Fibroblast of peridontal ligament (primary cell): ENCODE results near the gene SLAMF9.

Source experiments
- DNase-seq: peaks from one replicate; pipeline ENCODE4 v3.0.0-alpha.2; 2010; ENCODE audit errors: extremely low read depth

SLAMF9 gene

DNA sequence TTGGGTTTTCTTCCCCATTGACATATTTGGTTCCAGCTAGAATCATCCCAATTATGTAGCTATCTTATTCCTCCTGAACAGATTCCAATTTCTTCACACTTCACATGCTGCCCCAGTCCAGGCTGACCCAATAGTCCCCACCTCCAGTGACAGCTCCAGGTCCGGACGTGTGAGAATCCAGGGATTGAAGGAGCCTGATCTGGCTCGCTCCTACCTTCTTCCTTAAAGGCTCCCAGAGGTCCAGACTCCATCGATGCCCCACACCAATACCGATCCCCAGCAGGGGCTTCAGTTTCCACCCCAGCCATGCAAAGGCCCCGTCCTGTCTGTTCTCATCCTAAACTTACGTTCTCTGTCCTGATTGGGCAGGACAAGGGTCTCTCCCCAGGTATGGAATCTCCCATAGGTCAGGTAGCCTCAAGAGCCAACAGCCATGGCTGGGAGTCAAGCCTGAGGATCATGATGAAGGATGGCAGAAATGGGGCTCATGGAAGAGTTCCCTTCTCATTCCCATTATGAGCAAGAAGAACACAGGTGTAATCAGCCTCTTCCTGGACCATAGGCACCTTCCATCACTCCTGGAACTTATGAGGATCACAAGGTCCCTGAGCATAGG is 20.4 kb upstream of the SLAMF9 start:
- no peak for DNase-seq

DNA sequence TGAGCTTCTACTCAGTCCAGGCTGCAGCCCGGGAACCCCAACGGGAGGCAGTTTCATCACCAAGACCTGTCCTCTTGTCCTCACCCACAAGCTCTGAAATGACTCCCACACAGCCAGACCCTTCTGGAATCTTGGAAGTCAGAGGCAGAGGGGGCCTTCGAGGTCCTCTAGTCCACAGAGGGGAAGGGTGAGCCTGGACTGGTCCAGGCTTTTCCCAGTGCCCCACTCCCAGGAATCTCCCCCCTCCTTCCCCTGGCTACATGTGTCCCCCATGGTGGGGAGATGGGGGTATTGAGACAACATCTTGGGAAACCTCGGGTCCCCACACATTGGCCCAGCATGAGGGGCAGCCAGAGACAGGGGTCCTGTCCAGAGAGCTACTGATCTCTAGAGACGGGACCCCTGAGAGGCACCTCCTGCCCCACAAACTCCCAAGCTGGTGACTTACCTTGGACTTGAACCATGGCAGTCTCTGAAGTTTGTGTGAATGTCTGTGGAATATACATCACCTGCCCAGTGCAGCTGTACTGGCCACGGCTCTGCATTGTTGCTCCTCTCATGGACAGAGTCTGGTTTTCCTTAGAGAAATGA is 19.4 kb upstream of the SLAMF9 start:
- no peak for DNase-seq

DNA sequence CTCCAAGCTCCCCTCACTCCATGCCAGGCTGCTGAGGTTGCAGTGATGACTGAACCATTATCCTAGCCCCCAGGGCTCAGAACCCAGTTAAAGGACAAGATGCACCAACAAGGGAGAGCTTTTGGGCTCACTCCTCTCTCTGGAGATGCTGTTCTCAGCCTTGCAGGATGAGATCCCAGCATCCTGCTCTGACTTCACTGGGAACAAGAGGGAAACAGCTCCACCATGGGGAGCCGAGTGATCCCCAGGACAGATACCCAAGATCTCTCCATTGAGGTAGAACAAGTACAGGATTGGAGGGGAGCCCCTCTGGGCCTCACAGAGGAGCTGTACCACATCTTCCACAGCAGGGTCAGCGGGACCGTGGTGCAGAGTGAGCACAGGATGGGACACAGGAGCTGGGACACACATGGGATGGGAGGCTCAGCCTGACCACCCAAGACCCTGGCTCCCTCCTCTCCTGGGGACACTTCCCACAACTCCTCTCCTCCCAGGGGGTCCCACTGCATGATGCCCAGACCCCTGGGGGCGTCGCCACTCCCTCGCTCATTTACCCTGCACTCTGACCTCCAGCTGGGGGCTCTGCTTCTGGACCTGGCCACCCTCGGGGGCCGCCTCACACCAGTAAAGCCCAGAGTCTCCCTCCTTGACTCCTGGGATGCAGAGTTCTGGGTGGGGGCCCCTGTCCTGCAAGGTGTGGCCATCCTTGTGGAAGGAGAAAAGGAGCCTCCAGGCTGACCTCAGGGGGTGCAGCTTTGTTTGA is 18.6 kb upstream of the SLAMF9 start:
- DNase-seq: no peak

DNA sequence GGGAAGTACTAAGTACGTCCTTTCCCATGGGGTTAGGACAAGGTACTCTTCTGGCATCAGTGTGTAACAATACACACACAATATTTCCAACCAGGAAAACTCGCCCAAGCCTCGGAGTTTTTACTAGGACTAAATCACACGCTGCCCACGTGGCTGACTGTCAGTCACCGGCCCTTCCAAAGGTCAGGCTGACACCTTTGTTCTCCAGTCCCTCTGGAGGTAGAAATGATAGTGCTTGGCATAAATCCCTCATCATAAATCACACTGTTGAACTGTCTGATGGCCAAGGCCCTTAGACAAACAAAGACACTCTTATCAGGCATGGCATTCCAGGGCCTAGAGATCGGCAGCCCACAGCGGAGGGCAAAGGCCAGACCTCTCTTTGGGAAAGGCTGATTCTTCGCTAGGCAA is 16.9 kb upstream of the SLAMF9 start:
- DNase-seq: no peak

DNA sequence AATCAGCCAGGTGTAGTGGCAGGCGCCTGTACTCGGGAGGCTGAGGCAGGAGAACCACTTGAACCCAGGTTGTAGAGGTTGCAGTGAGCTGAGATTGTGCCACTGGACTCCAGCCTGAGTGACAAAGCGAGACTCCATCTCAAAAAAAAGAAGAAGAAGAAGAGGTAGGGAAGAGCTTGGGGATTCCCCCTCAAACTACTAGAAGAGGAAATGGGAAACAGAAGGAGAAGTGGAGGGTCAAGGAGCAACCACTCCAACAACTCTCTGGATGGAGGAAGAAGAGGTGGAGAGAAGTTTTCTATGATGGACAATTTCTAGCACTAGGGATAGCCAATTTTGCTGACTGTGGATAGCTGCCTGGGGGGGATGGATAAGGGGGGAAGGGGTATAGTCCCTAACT is 14.9 kb upstream of the SLAMF9 start:
- DNase-seq: no peak

DNA sequence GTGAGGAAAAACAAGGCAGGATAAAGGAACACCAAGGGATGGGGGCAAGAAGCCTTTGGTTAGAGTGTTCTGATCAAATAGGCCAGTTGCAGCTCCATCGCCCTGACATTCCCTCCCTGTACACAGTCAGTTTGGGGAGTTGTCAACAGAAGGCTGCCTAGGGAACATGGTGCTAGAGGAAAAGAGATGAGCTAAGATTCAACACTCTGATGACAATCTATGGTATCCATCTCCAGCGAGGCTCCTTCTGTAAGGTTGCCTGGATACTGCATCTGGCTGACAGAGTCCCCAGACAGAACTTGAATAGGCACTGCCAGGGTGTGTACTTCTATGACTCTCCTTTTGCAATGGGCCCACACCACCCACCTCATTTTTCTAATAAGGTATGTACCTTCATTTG is 11.2 kb upstream of the SLAMF9 start:
- no peak for DNase-seq

DNA sequence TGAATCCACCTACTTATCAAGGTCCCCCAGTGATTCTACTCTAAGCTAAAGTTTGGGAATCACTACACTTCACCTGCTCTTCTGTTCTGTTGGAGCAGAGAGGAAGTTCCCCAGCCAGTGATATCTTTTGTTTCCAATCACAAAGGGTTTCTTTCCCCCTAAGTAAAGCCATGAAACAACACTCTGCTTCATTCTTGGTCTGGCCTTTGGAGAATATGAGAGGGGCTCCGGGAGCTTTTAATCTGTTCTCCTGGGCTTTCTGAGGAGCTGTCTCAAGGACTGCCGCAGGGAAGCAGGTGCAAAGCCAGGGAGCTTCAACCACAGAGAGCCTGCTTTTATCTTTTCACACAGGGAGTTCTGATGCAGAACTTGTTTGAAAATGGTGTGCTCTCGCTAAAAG is 10.1 kb upstream of the SLAMF9 start:
- no peak for DNase-seq

DNA sequence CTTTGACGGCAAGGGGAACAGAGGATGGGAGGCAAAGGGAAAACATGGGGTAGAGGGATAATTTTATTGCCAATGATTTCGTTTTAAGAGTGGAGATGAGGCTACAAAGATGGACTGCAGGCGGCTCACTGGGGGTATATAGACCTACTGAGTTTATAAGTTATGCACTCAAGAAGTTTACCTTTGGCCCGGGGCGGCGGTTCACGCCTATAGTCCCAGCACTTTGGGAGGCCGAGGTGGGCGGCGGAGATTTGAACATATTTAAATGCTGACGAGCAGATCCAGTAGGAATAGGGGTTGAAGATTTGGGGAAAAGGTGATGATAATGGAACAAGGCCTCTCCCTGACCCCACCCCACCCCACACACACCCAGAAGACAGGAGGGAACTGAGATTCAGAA is 8.1 kb upstream of the SLAMF9 start:
- no peak for DNase-seq

DNA sequence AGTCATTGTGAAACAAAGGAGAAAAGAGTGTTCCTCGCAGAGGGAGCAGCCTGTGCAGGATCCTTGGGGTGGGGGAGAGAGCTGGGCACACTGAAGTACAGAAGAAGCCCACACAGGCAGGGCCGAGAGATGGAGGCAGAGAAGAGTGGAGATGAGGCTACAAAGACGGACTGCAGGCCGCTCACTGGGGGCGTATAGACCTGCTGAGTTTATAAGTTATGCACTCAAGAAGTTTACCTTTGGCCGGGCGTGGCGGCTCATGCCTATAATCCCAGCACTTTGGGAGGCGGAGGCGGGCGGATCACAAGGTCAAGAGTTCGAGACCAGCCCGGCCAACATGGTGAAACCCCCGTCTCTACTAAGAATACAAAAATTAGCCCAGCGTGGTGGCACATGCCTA is 7.6 kb upstream of the SLAMF9 start:
- no peak for DNase-seq

DNA sequence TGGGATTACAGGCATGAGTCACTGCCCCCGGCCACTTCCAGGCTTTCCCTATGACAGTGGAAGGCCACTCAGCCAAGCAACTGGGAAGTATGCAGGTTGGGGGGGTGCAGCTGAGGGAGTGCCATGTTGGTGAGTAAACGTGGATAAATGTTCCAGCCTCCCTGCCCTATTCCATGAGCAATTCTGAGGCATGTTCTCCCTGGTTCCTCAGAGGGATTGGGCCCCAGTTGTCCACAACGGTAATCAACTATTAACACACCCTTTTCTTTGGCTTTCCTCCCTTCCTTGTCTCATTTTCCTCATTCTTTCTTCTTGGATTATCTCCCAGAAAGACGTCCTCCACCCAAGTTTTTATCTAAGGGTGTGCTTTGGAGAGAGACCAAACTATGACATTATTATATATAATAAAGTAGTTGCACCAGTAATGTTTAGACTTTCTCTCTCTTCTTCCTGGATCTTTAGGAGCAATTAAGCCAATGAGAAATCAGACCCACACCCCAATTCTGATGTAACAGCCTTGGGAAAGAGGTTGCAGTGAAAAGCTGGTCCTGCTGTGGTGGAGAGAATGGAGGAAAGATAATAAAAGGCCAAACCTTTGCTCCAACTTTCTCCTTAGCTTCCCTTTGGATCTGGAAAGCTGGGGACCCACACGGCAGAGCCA is 6.8 kb upstream of the SLAMF9 start:
- DNase-seq: peak; percentile 94

DNA sequence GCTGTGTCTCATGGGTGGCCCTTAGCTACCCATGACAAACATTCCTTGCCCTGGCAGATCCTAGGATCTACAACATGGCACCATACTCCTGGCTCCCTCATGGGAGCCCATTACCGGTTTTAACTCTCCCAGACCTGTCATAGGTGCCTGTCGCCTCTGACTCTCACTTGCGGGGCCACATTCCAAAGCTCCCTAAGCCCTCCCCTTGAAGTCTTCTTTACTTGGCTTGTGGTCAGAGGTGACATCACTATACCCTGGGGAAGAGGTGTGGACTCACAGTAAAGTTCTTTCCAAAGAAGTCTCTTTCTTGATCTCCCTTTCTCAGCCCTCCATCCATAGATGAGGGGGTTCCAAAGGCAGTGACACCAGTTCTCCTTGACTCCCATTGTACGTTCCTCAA is 5.4 kb upstream of the SLAMF9 start:
- DNase-seq: no peak

DNA sequence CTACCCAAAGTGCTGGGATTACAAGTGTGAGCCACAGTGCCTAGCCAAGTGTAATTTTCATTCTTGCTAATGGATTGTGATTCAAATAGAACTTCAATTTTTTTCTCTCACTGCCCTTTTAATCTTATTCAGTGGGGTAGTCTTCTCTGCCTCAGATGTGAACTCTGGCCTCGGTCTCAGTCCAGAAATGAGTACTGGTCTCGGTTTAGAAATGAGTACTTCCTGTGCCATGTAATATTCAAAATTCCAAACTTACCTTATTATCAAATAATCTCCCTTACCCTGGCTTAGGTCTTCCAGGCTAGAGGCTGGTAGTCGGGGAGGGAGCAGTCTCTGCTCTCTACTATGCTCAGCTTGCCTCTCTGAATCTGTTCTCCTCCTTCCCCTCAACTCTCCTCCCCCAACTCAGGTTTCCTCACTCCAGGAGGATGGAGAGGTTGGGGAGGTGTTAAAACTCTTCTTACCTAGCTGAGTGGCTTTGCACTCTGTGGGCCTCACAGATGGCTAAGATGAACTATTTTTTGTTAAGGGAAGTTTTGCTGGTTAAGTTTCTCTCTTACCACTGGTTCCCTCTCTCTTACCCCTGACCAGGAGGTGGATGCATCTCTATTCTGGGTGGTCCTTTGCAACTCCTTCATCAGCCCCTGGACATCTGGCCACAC is 4.8 kb upstream of the SLAMF9 start:
- no peak for DNase-seq

DNA sequence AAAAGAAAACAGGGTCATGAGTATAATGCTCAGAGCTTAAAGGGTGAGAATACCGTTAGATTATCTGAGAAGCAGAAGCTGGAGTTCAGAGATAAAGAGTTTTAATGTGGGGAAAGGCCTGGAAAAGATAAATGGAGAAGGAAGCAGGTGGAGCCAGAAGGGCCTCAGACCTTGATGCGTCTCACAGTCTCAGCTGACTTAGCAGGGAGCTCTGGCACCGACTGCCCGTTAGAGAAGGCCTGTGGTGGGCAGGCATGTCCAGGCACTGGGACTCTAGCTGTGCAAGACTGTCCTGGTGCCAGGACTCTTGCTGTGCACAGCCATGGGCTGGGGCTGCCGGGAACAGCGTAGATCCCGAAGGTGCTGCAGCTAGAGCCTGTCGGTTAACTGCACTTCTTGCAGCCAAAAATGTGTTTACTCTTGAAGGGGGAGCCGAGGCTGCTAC is 3.8 kb upstream of the SLAMF9 start:
- DNase-seq: no peak

DNA sequence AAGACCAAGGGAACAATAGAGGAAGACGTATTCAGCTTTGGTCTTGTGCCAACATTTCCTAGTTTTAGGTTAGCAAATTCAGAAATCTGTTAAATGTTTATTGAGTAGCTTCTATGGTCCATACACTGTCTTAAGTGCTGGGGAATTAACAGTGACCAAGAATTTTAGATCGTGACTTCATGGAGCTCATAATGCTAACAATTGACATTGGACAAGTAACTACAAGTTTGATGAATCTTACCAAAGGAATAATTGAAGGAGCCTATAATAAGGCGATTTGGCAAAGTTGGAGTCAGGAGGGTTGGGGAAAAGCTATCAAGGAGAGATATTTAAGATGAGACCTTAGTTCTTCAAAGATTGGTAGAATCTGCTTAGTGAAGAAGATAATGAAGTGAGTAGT is 1.4 kb upstream of the SLAMF9 start:
- no peak for DNase-seq

DNA sequence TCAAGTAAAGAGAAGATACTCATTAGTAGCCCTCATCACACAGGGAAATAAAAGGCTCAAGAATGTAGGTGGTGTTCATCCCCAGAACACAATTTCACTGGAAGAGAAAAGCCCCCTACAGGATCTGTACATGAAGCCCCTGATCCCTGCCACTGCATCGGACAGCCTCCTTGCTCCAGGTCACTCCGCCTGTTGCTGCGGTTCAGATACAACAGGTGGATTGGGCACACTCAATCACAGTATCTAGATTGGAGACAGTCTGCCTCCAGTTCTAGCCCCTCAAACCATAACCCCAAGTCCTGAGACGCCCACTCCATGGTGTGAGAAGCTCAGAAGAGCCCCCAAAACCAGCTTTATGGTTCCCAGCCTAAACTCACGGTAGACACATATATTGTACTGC is 1.1 kb downstream of the SLAMF9 start:
- DNase-seq: no peak

DNA sequence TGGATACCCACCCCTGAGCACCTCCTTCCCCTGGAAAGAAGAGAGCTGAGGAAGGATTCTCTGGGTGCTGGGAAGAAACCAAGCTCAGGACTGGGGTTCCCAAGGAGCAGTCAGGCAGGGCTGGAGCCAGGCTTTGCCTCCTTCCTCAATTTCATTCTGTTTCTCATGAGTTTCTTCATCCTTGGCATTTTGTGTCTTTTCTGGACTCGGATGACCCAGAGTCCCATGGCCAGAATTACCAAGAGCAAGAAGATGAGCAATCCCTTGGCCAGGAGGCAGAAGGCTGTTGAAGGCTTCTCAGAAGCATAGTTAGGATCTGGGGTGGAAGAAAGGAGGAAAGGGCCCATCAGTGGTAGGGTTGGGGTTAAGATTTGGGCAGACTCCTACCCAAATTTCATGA is 2.5 kb downstream of the SLAMF9 start:
- no peak for DNase-seq

DNA sequence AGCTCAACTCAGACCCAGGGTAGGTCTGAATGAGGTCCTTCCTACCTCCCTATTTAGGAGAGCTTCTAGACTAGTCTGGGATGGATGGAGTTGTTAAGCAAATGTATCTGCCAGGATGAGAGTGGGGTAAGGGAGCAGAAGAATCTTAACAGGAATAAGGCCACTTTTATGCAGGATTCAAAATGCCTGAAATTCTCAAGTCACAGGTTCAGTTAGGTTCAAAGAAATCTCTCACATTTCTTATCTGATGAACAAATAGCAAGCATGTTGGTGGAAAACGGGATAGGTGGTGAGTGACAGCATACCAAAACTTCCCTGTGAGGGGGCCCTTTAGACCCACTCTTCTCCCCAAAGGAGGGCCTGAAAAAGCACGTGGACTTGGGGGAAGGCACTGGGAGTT is 3.0 kb downstream of the SLAMF9 start:
- DNase-seq: no peak

DNA sequence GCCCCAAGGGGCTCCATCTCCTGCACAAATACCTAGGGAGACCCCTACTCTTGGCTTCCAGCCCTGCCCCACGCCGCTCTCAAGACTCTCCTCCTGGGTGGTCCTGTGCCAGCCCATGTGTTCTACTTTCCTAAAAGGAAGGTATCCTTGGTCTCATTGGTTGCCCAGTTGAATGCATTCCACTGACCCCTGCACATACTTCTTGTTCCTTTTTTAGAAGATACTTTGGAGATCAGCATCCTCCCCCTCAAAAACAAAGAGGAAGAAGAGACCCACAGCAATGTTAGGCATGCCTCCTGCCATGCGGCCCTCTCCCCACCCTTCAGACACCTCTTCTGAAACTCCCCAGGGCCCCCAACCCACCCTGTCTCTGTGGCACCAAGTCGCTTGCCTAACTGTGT is 4.1 kb downstream of the SLAMF9 start:
- DNase-seq: no peak

DNA sequence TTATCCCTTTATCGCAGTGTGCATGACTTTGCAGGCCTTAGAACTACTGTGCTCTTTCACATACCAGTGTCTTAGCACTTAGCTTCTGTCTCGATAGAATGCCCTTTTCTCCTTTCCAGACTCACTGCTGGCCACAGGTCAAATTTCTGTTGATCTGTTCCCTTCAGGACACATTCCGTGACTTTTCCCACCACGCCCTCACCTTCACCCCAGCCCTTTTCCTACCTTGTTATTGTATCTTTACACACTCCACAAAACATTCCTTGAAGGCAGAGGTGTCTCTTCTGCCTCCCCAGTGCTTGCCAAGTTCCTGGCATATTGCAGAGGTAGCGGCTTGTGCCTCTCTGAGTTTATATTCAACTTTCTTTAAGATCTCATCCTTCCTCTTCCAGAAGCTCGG is 4.9 kb downstream of the SLAMF9 start:
- DNase-seq: no peak

DNA sequence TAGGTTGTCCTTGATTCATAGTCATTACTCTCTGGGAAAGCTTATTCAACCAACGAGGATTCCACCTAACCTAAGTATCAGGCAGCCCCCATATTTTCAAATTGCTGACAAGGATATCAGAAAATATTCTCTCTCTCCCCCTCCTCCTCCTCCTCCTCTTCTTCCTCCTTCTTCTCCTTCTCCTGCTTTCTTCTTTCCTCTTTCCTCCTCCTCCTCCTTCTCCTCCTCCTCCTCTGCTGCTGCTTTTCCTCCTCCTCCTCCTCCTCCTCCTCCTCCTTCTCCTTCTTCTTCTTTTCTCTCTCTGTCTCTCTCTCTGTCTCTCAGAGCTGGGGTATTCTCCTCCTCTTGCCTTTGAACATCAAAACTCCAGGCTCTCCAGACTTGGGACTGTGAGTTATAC is 6.1 kb downstream of the SLAMF9 start:
- DNase-seq: no peak

DNA sequence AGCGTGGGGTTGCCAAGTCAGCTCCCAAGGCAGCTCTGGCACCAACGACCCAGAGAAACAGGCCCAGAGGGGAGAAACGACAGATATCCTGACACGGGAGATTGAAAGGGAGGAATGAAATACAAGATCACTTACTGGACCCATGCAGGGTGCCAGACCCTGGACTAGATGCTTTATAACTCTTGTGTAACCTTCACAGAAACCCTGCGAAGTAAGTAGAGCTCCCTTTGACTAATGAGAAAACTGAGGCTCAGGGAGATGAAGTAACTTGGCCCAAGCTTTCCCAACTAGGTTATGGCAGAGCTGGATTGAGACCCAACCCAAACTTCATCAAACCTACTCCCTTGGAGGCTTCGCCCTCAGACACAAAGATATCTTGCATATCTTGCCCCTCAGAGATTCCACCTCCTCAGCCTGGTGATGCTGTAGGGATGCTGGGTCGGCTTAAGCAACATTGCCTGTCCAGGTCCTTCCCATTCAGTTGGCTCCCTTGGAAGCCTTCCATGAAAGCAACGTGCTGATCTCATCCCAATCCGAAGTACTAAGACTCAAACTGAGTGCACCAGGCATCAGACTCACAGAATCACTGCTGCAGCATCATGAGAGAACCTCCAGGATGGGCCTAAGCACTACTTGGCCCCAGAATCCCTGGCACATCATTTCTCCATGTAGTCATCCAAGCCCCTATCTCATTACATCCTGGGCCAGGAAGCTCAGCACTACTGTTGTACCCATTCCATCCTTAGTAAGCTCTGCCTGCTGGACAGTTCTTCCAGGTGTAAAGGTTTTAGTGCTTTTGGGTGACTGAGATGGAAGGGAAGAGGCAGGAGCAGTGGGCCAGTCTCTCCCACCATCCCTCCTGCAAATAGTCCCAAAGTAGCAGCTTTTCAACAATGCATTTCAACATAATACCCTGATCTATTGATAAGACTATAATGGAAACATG is 7.5 kb downstream of the SLAMF9 start:
- no peak for DNase-seq
